C4-2B (cell line): ENCODE measurements around the gene DENND5A.
"Not testable (repeated sequence)": the region's sequence is repeated elsewhere in the genome, so short reads cannot be mapped to it uniquely, and the experiment has no call there.

ENCODE experiments used
- H3K27ac ChIP-seq: fragments of 450-650 bp; 2 replicates; pipeline ENCODE4 v1.5.1; 2017
- CTCF ChIP-seq: fragments of 450-650 bp; conservative IDR thresholded peaks from 2 replicates; pipeline ENCODE4 v1.5.1; 2017; ENCODE audit warnings: mild to moderate bottlenecking
- ZFX ChIP-seq: fragments of 450-650 bp; IDR thresholded peaks from 2 replicates; pipeline ENCODE4 v1.6.1; 2017

The DENND5A gene

DNA sequence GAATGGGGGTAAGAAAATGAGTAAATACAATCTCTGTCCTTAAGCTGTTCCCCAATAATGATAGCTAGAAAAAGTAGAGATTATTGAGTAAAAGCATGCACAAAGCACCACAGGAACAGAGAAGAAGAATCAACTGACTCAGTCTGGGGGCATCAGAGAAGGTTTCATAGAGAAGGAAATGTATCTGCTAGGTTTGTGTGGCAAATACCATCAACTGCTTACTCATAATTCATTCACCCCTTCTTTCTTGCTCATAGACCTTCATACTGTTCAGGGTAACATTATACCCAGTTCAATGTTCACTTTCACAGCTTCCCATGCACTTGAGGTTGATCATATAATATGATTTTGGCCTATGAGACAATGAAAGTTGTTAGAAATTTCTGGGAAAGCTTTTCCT is 88.6 kb downstream of the DENND5A start:
- no peak for TF ChIP-seq CTCF
- no peak for TF ChIP-seq ZFX
- no peak overlapping the region for H3K27ac ChIP-seq

- TF ChIP-seq CTCF (no peak), ZFX (no peak)
- no peak overlapping the region for H3K27ac ChIP-seq
These were observed 89.0 kb downstream of the DENND5A start for GRCh38 chr11:9176136-9176535.

GRCh38 chr11:9172389-9172788 is 92.8 kb downstream of the DENND5A start:
- no peak overlapping the region for H3K27ac ChIP-seq
- no peak for TF ChIP-seq ZFX
- TF ChIP-seq CTCF = no peak

GRCh38 chr11:9170450-9170849 is 94.7 kb downstream of the DENND5A start:
- TF ChIP-seq CTCF (no peak), ZFX (no peak)
- H3K27ac ChIP-seq = no peak overlapping the region

GRCh38 chr11:9169595-9170295 is 95.4 kb downstream of the DENND5A start:
- no peak overlapping the region for H3K27ac ChIP-seq
- TF ChIP-seq ZFX = no peak
- TF ChIP-seq CTCF = no peak

DNA sequence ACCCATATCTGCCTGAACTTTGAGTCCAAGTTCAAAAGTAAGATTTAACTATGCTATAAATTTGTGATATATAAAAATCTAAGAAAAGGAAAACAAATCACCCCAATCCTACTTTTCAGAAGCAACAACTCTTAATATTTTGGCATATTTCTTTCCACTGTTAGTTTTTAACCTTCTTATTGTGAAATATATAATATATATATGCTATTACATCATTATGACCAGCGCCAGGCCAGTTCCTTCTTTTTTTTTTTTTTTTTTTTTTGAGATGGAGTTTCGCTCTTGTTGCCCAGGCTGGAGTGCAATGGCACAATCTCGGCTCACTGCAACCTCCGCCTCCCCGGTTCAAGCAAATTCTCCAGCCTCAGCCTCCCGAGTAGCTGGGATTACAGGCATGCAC is 103.2 kb downstream of the DENND5A start:
- not testable (repeated sequence) for H3K27ac ChIP-seq

DNA sequence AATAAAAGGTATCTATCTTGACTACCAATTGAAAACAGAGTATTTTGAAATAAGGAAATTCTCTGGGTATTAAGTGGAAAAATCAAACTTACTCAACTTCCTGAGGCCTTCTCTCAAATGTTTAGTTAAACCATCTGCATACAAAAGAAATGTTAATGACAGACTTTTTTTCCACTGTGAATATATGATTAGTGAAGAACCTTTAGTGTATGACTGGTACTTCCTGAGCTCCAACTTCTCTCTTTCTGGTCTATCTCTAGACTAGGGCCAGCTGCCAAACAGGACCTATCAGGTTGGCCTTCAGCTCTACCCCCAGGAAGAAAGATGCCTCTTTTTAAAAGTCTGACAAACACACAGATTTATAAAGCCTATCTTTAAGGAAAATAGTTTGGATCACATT is 105.0 kb downstream of the DENND5A start:
- TF ChIP-seq CTCF = no peak
- no peak for TF ChIP-seq ZFX
- no peak overlapping the region for H3K27ac ChIP-seq

- TF ChIP-seq CTCF = no peak
- H3K27ac ChIP-seq = no peak overlapping the region
These were observed 106.2 kb downstream of the DENND5A start for GRCh38 chr11:9158898-9159391.
